A549 treated with AZD9567 at 1 μM for 4 hours (cell line): Measurements from ENCODE around the gene GRWD1. TPM values are rescaled to one million over a fixed set of nuclear protein-coding genes. Genes with fewer than 3 reads are reported as not detected.

Source experiments
- total RNA-seq: library from RNA; stranded (reverse); fragments of 200-300 nt; extraction: Qiagen RNA extraction; gene quantifications from 5 replicates; pipeline ENCODE4 v1.2.3, GENCODE V29; 2022; ENCODE audit not compliant: insufficient read depth

Gene GRWD1
- total RNA-seq = 97.8 to 124 TPM (median 112 TPM) in 5 replicates

DNA sequence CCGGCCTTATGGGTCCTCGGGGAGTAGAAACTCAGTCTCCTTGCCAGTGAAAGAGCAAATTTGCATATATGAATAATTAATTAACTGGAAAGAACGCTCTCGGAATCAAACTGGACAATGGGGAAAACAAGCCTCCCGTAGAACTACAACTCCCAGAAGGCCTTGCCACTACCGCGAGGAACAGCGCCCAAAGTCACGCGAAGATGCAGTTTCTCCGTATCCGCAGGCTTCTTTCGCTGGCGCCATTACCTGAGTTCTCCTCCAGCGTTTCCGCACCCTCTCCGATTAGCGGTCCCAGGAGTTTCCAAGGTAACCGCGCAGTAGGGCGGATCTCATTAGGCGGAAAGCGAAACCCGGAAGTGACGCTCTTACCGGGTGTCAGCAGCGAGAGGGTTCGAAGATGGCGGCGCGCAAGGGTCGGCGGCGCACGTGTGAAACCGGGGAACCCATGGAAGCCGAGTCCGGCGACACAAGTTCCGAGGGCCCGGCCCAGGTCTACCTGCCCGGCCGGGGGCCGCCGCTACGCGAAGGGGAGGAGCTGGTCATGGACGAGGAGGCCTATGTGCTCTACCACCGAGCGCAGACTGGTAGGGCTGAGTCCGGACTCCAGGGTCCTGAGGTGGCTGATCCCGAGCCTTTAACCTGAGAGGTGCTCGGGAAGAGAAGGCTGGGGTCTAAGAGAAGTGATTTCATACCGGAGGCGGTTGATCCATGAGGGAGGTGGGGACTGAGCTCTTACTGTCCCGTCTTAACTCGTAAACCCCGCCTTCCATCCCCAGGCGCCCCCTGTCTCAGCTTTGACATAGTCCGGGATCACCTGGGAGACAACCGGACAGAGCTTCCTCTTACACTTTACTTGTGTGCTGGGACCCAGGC lies at the start of gene GRWD1:
Gene GRWD1 (plus strand): TSS at position 378 of the 876 bp plus-strand sequence. CDS start 23 bp downstream, at position 401.

DNA sequence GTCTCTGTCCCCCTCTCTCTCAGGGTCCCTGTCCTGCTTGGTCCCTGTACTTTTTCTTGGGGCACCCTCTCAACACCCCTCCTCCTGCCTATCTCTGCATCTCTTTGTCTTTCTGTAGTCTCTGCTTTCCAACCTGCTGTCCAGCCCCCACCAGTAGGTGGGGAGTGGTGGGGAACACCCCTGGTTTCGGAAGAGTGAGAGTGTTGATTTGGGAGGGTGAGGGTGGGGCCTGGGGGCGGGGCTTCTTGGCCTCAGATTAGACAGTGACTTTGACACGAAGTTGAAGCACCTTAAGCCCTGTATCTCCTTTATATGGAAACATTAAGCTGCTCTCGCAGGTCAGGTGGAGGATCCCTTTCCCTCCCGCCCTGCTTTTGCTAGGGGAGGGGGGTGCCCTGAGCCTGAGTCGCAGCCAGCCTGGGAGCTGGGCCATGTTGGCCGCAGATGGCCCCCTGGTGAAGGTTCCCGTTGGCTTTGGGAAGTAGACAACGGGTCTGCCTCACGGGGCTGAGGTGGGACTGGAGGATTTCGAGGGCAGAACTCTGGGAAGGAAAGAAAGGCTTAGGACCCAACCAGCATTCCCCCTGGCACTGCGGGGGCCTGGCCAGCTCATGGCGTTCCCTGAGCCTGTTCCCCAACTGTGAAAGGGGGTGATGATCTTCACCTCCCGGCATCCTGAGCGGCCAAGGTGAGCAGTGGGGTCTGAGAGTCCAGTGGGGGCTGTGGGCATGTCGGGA lies 9.6 kb downstream of the GRWD1 start, which contains the start of gene KCNJ14:
Gene KCNJ14 (plus strand): TSS at position 404 of the 737 bp plus-strand sequence. CDS start 6,151 bp downstream, outside the sequence.

DNA sequence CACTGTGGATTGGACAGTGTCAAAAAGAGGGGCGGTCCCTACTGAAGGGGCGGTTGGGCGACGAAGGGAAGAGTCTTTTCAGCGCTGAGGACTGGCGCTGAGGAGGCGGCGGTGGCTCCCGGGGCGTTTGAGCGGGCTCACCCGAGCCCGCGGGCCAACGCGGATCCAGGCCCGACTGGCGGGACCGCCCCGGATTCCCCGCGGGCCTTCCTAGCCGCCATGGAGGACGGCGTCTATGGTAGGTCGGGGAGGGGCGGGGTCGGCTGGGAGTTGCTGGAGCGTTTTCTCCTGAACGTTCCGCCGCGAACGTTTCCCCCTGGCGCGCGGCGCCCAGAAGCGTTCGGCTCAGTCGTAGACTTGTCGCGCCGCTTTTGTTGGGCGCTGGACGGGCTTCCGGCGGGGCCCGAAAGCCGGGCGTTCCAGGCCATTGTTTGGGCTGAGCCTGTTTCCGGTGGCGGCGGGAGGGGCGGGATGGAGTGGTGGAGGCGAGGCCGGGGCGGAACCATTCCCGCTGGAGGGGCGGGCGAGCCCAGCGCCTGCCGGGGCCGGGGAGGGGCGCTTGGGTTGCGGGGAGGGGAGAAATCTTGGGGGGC lies 23.6 kb downstream of the GRWD1 start, which contains the start of gene CYTH2:
Gene CYTH2 (plus strand): TSS at position 81 of the 593 bp plus-strand sequence. CDS start 139 bp downstream, at position 220.

Other genes with a start within 250 kb of the GRWD1 start
- 14.7 to 29.8 TPM (median 15.2 TPM) in 5 replicates for gene CARD8, start 190.1 kb upstream of the GRWD1 start, total RNA-seq
- 5.8 to 10.1 TPM (median 6.0 TPM) in 5 replicates for gene ZNF114, start 175.9 kb upstream of the GRWD1 start, total RNA-seq
- gene EMP3, start 120.4 kb upstream of the GRWD1 start, total RNA-seq = 325 to 465 TPM (median 421 TPM) in 5 replicates
- gene TMEM143, start 82.0 kb upstream of the GRWD1 start, total RNA-seq = 1.8 to 5.3 TPM (median 3.8 TPM) in 5 replicates
- 2.4 to 6.0 TPM (median 3.0 TPM) in 5 replicates for gene SYNGR4, start 81.6 kb upstream of the GRWD1 start, total RNA-seq
- 388 to 423 TPM (median 399 TPM) in 5 replicates for gene KDELR1, start 54.4 kb upstream of the GRWD1 start, total RNA-seq
- gene GRIN2D, start 52.3 kb upstream of the GRWD1 start, total RNA-seq = 5.1 to 8.8 TPM (median 7.8 TPM) in 5 replicates
- 1.1 to 2.5 TPM (median 1.3 TPM) in 4 of 5 replicates, not detected in the other for gene KCNJ14, start 9.6 kb downstream of the GRWD1 start, total RNA-seq
- 60.6 to 75.4 TPM (median 68.5 TPM) in 5 replicates for gene CYTH2, start 23.4 kb downstream of the GRWD1 start, total RNA-seq
- 3.6 to 4.3 TPM (median 4.0 TPM) in 5 replicates for gene LMTK3, start 65.9 kb downstream of the GRWD1 start, total RNA-seq
- 14.1 to 16.2 TPM (median 14.9 TPM) in 5 replicates for gene SULT2B1, start 106.2 kb downstream of the GRWD1 start, total RNA-seq
- not detected in 5 replicates for gene SPACA4, start 160.8 kb downstream of the GRWD1 start, total RNA-seq
- gene FAM83E, start 169.1 kb downstream of the GRWD1 start, total RNA-seq = 0.21 to 0.33 TPM (median 0.31 TPM) in 4 of 5 replicates, not detected in the other
- 3,115 to 3,428 TPM (median 3,246 TPM) in 5 replicates for gene RPL18, start 173.2 kb downstream of the GRWD1 start, total RNA-seq
- gene SPHK2, start 173.5 kb downstream of the GRWD1 start, total RNA-seq = 9.2 to 14.7 TPM (median 13.2 TPM) in 5 replicates
- gene DBP, start 191.4 kb downstream of the GRWD1 start, total RNA-seq = 1.7 to 2.8 TPM (median 2.3 TPM) in 5 replicates
- 4.4 to 12.3 TPM (median 9.8 TPM) in 5 replicates for gene CA11, start 200.2 kb downstream of the GRWD1 start, total RNA-seq
- gene NTN5, start 227.0 kb downstream of the GRWD1 start, total RNA-seq = 0.26 to 0.48 TPM (median 0.29 TPM) in 4 of 5 replicates, not detected in the other
- not detected in 5 replicates for gene FUT2, start 250.0 kb downstream of the GRWD1 start, total RNA-seq